Lower leg skin (tissue), 3 donors: ENCODE measurements around the gene CYTH2.

Experiments used
- POLR2A ChIP-seq, 2 donors: fragments of 450-650 bp; IDR thresholded peaks; one replicate each; pipeline ENCODE4 v1.6.1; 2016 to 2017; ENCODE audit warnings: antibody characterized with exemption in 2 of 2, mild to moderate bottlenecking in 1 of 2, moderate library complexity in 1 of 2
- TF ChIP-seq, protein P1 (sequence below), 3 donors: fragments of 450-650 bp; IDR thresholded peaks; one replicate each; pipeline ENCODE4 v1.5.1; 2016; ENCODE audit warnings: antibody characterized with exemption in 3 of 3, mild to moderate bottlenecking in 3 of 3, moderate library complexity in 2 of 3

- TF ChIP-seq, protein P1, sequence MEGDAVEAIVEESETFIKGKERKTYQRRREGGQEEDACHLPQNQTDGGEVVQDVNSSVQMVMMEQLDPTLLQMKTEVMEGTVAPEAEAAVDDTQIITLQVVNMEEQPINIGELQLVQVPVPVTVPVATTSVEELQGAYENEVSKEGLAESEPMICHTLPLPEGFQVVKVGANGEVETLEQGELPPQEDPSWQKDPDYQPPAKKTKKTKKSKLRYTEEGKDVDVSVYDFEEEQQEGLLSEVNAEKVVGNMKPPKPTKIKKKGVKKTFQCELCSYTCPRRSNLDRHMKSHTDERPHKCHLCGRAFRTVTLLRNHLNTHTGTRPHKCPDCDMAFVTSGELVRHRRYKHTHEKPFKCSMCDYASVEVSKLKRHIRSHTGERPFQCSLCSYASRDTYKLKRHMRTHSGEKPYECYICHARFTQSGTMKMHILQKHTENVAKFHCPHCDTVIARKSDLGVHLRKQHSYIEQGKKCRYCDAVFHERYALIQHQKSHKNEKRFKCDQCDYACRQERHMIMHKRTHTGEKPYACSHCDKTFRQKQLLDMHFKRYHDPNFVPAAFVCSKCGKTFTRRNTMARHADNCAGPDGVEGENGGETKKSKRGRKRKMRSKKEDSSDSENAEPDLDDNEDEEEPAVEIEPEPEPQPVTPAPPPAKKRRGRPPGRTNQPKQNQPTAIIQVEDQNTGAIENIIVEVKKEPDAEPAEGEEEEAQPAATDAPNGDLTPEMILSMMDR (IDR thresholded peaks at IDR 0.05): no peak
- no peak for TF ChIP-seq POLR2A (IDR thresholded peaks at IDR 0.05)
These were observed 7.0 kb downstream of the CYTH2 start for GRCh38 chr19:48476176-48476575.
